ENCODE results near the gene GAD1. TPM values are rescaled to one million over a fixed set of nuclear protein-coding genes. Genes with fewer than 3 reads are reported as not detected.

Gene GAD1
- polyA plus RNA-seq, 1 donor from 2014 or later, result 56.3 TPM

DNA sequence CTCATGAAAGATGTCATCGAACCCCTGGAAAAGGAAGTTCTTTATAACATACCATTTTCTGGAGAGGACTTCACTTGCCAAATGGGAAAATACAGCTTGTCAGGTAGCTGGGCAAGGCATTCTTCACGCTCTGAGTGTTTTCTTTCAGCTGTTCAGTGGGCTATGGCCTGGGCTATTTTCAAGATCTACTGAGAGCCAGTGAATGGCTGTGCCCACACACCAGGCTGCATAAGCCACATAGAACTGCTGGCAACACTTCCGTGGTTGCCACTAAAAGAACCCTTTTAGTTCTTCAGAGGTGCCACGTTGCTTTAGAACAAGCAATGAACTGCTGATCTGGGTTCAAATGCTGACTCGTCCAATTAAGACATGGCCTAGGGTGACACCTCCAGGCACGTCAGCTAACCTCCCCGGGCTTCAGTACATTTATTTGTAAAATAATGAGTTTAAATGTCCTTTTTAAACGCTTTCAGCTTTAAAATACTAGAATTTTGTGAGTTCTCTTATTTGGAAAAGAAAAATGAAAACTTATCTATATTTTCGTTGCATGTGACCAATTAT is 75.8 kb downstream of the GAD1 start:
- Histone ChIP-seq H3K4me2 (ENCODE audit: low read length) (no peak overlapping the region), H2AFZ (ENCODE audit: low read depth, low read length) (no peak overlapping the region), H3K79me2 (replicated peaks; ENCODE audit: insufficient read depth, low read length) (no peaks in the 10 kb centered on the region), H3K9ac (ENCODE audit: low read length) (no peak overlapping the region), H3K9me2 (ENCODE audit: insufficient read depth, low read length) (no peaks in the 10 kb centered on the region), H3K36me3 (ENCODE audit: insufficient read depth, low read length) (no peaks in the 10 kb centered on the region), H3K9me3 (ENCODE audit: low read length) (no peaks in the 10 kb centered on the region), H3K4me3 (ENCODE audit: low read length) (no peak overlapping the region), H3F3A (ENCODE audit: insufficient read depth, low read length, poor library complexity, severe bottlenecking) (no peaks in the 10 kb centered on the region), H3K27me3 (ENCODE audit: insufficient read depth, low read depth, low read length) (no peaks in the 10 kb centered on the region), H3K27ac (ENCODE audit: low read length) (no peak overlapping the region), H4K20me1 (ENCODE audit: insufficient read depth) (no peaks in the 10 kb centered on the region)
- TF ChIP-seq MXI1 (conservative IDR thresholded peaks at IDR 0.05; ENCODE audit: poor library complexity, severe bottlenecking) (no peak), POLR2AphosphoS5 (IDR thresholded peaks at IDR 0.05) (no peak)

GRCh38 chr2:170895023-170895757 is 78.5 kb downstream of the GAD1 start:
- Histone ChIP-seq H3K36me3 (ENCODE audit: insufficient read depth, low read length) (no peaks in the 10 kb centered on the region), H3K27ac (ENCODE audit: low read length) (no peak overlapping the region)

GRCh38 chr2:170896622-170897021 is 79.9 kb downstream of the GAD1 start:
- H3F3A ChIP-seq (ENCODE audit: insufficient read depth, low read length, poor library complexity, severe bottlenecking), result no peaks in the 10 kb centered on the region
- H3K9me3 ChIP-seq (ENCODE audit: low read length), result no peaks in the 10 kb centered on the region
- H3K9me2 ChIP-seq (ENCODE audit: insufficient read depth, low read length), result no peaks in the 10 kb centered on the region
- H3K27ac ChIP-seq (ENCODE audit: low read length), result no peak overlapping the region
- H3K4me2 ChIP-seq (ENCODE audit: low read length), result no peak overlapping the region
- no peak overlapping the region for H3K9ac ChIP-seq (ENCODE audit: low read length)
- no peaks in the 10 kb centered on the region for H3K36me3 ChIP-seq (ENCODE audit: insufficient read depth, low read length)
- no peaks in the 10 kb centered on the region for H3K79me2 ChIP-seq (replicated peaks; ENCODE audit: insufficient read depth, low read length)
- no peak overlapping the region for H2AFZ ChIP-seq (ENCODE audit: low read depth, low read length)
- no peak overlapping the region for H3K4me3 ChIP-seq (ENCODE audit: low read length)
- no peaks in the 10 kb centered on the region for H4K20me1 ChIP-seq (ENCODE audit: insufficient read depth)
- TF ChIP-seq CTCF (IDR thresholded peaks at IDR 0.05; ENCODE audit: poor library complexity, severe bottlenecking) (no peak), TAF1 (IDR thresholded peaks at IDR 0.05; ENCODE audit: low read depth) (no peak), MXI1 (conservative IDR thresholded peaks at IDR 0.05; ENCODE audit: poor library complexity, severe bottlenecking) (no peak), SMC3 (conservative IDR thresholded peaks at IDR 0.05; ENCODE audit: poor library complexity) (no peak), EZH2 (IDR thresholded peaks at IDR 0.05; ENCODE audit: borderline replicate concordance, insufficient read depth, low read length, poor library complexity, severe bottlenecking) (no peak)
- no peaks in the 10 kb centered on the region for H3K27me3 ChIP-seq (ENCODE audit: insufficient read depth, low read depth, low read length)

More at GRCh38 chr2:170895023-170895757, 78.5 kb downstream of the GAD1 start:
- no peak overlapping the region for H2AFZ ChIP-seq (ENCODE audit: low read depth, low read length)
- no peaks in the 10 kb centered on the region for H3K9me2 ChIP-seq (ENCODE audit: insufficient read depth, low read length)
- TF ChIP-seq EZH2 (IDR thresholded peaks at IDR 0.05; ENCODE audit: borderline replicate concordance, insufficient read depth, low read length, poor library complexity, severe bottlenecking), result no peak
- H3K4me3 ChIP-seq (ENCODE audit: low read length), result peak overlapping the region; percentile 22
- H3K9me3 ChIP-seq (ENCODE audit: low read length), result no peaks in the 10 kb centered on the region
- no peaks in the 10 kb centered on the region for H3K79me2 ChIP-seq (replicated peaks; ENCODE audit: insufficient read depth, low read length)
- no peak overlapping the region for H3K9ac ChIP-seq (ENCODE audit: low read length)
- H3K4me2 ChIP-seq (ENCODE audit: low read length), result peak overlapping the region; percentile 5
- no peaks in the 10 kb centered on the region for H3K27me3 ChIP-seq (ENCODE audit: insufficient read depth, low read depth, low read length)
- H4K20me1 ChIP-seq (ENCODE audit: insufficient read depth), result no peaks in the 10 kb centered on the region
- H3F3A ChIP-seq (ENCODE audit: insufficient read depth, low read length, poor library complexity, severe bottlenecking), result no peaks in the 10 kb centered on the region

GRCh38 chr2:170897108-170897507 is 80.4 kb downstream of the GAD1 start:
- H3K9me3 ChIP-seq (ENCODE audit: low read length), result no peaks in the 10 kb centered on the region
- no peaks in the 10 kb centered on the region for H3F3A ChIP-seq (ENCODE audit: insufficient read depth, low read length, poor library complexity, severe bottlenecking)
- no peaks in the 10 kb centered on the region for H3K27me3 ChIP-seq (ENCODE audit: insufficient read depth, low read depth, low read length)
- no peak overlapping the region for H2AFZ ChIP-seq (ENCODE audit: low read depth, low read length)
- H3K9me2 ChIP-seq (ENCODE audit: insufficient read depth, low read length), result no peaks in the 10 kb centered on the region
- no peak overlapping the region for H3K4me3 ChIP-seq (ENCODE audit: low read length)
- no peaks in the 10 kb centered on the region for H3K79me2 ChIP-seq (replicated peaks; ENCODE audit: insufficient read depth, low read length)
- H3K36me3 ChIP-seq (ENCODE audit: insufficient read depth, low read length), result no peaks in the 10 kb centered on the region
- no peak overlapping the region for H3K27ac ChIP-seq (ENCODE audit: low read length)
- no peak overlapping the region for H3K9ac ChIP-seq (ENCODE audit: low read length)
- no peaks in the 10 kb centered on the region for H4K20me1 ChIP-seq (ENCODE audit: insufficient read depth)
- H3K4me2 ChIP-seq (ENCODE audit: low read length), result no peak overlapping the region
- TF ChIP-seq POLR2AphosphoS5 (IDR thresholded peaks at IDR 0.05) (no peak), TAF1 (IDR thresholded peaks at IDR 0.05; ENCODE audit: low read depth) (no peak), MXI1 (conservative IDR thresholded peaks at IDR 0.05; ENCODE audit: poor library complexity, severe bottlenecking) (no peak), RAD21 (conservative IDR thresholded peaks at IDR 0.05) (no peak), CTCF (IDR thresholded peaks at IDR 0.05; ENCODE audit: poor library complexity, severe bottlenecking) (no peak), SMC3 (conservative IDR thresholded peaks at IDR 0.05; ENCODE audit: poor library complexity) (no peak), EP300 (conservative IDR thresholded peaks at IDR 0.05; ENCODE audit: poor library complexity, severe bottlenecking) (no peak), EZH2 (IDR thresholded peaks at IDR 0.05; ENCODE audit: borderline replicate concordance, insufficient read depth, low read length, poor library complexity, severe bottlenecking) (no peak)
